HepG2 (cell line): ENCODE results near the gene YIPF4. TPM values are rescaled to one million over a fixed set of nuclear protein-coding genes. Genes with fewer than 3 reads are reported as not detected.

Source experiments
- ATAC-seq: fragments of 200-7000 bp; cut with Tn5 transposase; 3 replicates; pipeline ENCODE4 v1.9.1; 2020; ENCODE audit warnings: mild to moderate bottlenecking, moderate library complexity
- BruUV-seq: library from RNA; stranded (reverse); fragments of 400-500 nt; replicated peaks from 2 replicates; lab custom pipeline; 2021; lab: Mats Ljungman, UMichigan
- CTCF ChIA-PET: fragments of 300-600 bp; formaldehyde crosslinking; extraction: SDS; loops from one replicate; lab custom pipeline; 2021; ENCODE audit warnings: low total read pairs, inconsistent platforms, low intra/inter-chr PET ratio; lab: Yijun Ruan, JAX
- POLR2A ChIA-PET: fragments of 350-600 bp; sonication (Branson Sonifier 250); formaldehyde crosslinking; loops from one replicate; lab custom pipeline; 2020; ENCODE audit warnings: antibody characterized with exemption, inconsistent platforms; lab: Yijun Ruan, JAX
- DNase-seq: peaks from one replicate; pipeline ENCODE4 v3.0.0-alpha.2; 2015; ENCODE audit warnings: low spot score
- FAIRE-seq: peaks from 3 replicates; lab custom pipeline; 2011; peaks lifted over from hg19 to GRCh38; lab: Jason Lieb, UNC
- H2AFZ ChIP-seq: one replicate; pipeline ENCODE4 v1.6.1; 2011; ENCODE audit warnings: low read length, inconsistent platforms
- H3K27ac ChIP-seq: fragments of 300-600 bp; 3 replicates; pipeline ENCODE4 v1.8.0; 2011; ENCODE audit warnings: mixed run types, mild to moderate bottlenecking, mixed read lengths, low read length, inconsistent platforms; ENCODE audit not compliant: insufficient read depth; ENCODE audit errors: extremely low read length
- H3K27me3 ChIP-seq, 2 experiments: fragments of 200-600 bp in 1 of 2; 2 replicates in 1 of 2; 3 replicates in 1 of 2; pipeline versions ENCODE4 v1.6.0 to v1.8.0; 2011; ENCODE audit warnings: low read length in 2 of 2, mild to moderate bottlenecking in 2 of 2, moderate library complexity in 2 of 2, inconsistent platforms in 1 of 2; ENCODE audit not compliant: insufficient read depth in 2 of 2, control insufficient read depth in 1 of 2
- H3K36me3 ChIP-seq, 2 experiments: fragments of 200-600 bp in 1 of 2; replicated peaks in 1 of 2; 2 replicates in 1 of 2; 3 replicates in 1 of 2; pipeline versions ENCODE4 v1.5.1 to v1.8.0; 2011; ENCODE audit warnings: low read length in 2 of 2, inconsistent platforms in 1 of 2; ENCODE audit not compliant: insufficient read depth in 2 of 2, control insufficient read depth in 1 of 2
- H3K4me1 ChIP-seq: 2 replicates; pipeline ENCODE4 v1.5.1; 2012; ENCODE audit warnings: low read length, inconsistent platforms; ENCODE audit not compliant: insufficient read depth
- H3K4me2 ChIP-seq: 2 replicates; pipeline ENCODE4 v1.6.0; 2011; ENCODE audit warnings: low read depth, low read length, inconsistent platforms
- H3K4me3 ChIP-seq, 3 experiments: fragments of 200-600 bp in 1 of 3; sonication (generic), shearing (Covaris generic) in 1 of 3; replicated peaks in 1 of 3; 2 replicates each; pipeline ENCODE4 v1.5.1; 2011 to 2016; ENCODE audit warnings: low read length in 3 of 3, inconsistent platforms in 2 of 3, low read depth in 2 of 3, mild to moderate bottlenecking in 2 of 3, control low read depth in 1 of 3, mixed read lengths in 1 of 3; ENCODE audit not compliant: insufficient read depth in 1 of 3
- H3K79me2 ChIP-seq: one replicate; pipeline ENCODE4 v1.6.1; 2011; ENCODE audit warnings: low read length, inconsistent platforms; ENCODE audit not compliant: insufficient read depth
- H3K9ac ChIP-seq: 2 replicates; pipeline ENCODE4 v1.6.0; 2011; ENCODE audit warnings: mild to moderate bottlenecking, low read depth, low read length, inconsistent platforms; ENCODE audit not compliant: insufficient read depth
- H3K9me3 ChIP-seq: 2 replicates; pipeline ENCODE4 v1.5.1; 2012; ENCODE audit warnings: mild to moderate bottlenecking, low read length
- H4K20me1 ChIP-seq: 2 replicates; pipeline ENCODE4 v1.6.0; 2011; ENCODE audit warnings: inconsistent platforms, mild to moderate bottlenecking, low read length, moderate library complexity; ENCODE audit not compliant: insufficient read depth
- E2F1 ChIP-seq: sonication (generic); formaldehyde crosslinking; IDR thresholded peaks from 2 replicates; pipeline ENCODE4 v1.5.0; 2020; ENCODE audit warnings: missing genetic modification reagents
- ZBTB42 ChIP-seq: sonication (generic); formaldehyde crosslinking; IDR thresholded peaks from 2 replicates; pipeline ENCODE4 v1.5.0; 2020; ENCODE audit warnings: mild to moderate bottlenecking, missing genetic modification reagents
- ZFP82 ChIP-seq: sonication (generic); formaldehyde crosslinking; IDR thresholded peaks from 2 replicates; pipeline ENCODE4 v1.5.1; 2020; ENCODE audit warnings: mild to moderate bottlenecking, missing genetic modification reagents, borderline replicate concordance
- ZNF513 ChIP-seq: sonication (generic); formaldehyde crosslinking; conservative IDR thresholded peaks from 2 replicates; pipeline ENCODE4 v1.5.0; 2020; ENCODE audit warnings: missing genetic modification reagents
- WGBS: methylation state at CpG from one replicate; pipeline ENCODE4 v1.1.6; 2017; ENCODE audit warnings: low lambda C conversion rate; 5-methylcytosine and 5-hydroxymethylcytosine counted together
- in situ Hi-C: cut with HindIII; loops from 2 replicates; pipeline ENCODE4 v1.10.0; 2017; ENCODE audit warnings: low pct_unique_long_range_greater_than_20kb; ENCODE audit not compliant: extremely low pct_ligation_motif_present
- intact Hi-C: fragments of 100-400 bp; cut with micrococcal nuclease; formaldehyde crosslinking; loops from one replicate; pipeline ENCODE4 v1.10.0; 2022; ENCODE audit not compliant: unreplicated experiment
- polyA plus RNA-seq, 8 experiments: library from polyadenylated mRNA; depleted of rRNA in 3 of 8; stranded (reverse) in 7 of 8; unstranded in 1 of 8; fragments of >200 nt; fragmentation: Illumina TruSeq in 4 of 8; extraction: Trizol in 4 of 8; gene quantifications; 2 replicates each; pipeline versions ENCODE4 v1.2.1 to v1.2.3, GENCODE V29; 2011 to 2016; ENCODE audit warnings: low read depth in 4 of 8, missing spikeins in 1 of 8, mixed read lengths in 1 of 8; ENCODE audit not compliant: insufficient read depth in 1 of 8
- total RNA-seq, 5 experiments: library from RNA; depleted of rRNA; stranded (reverse); fragments of >200 nt; fragmentation: Illumina TruSeq; extraction: Trizol; gene quantifications; 2 replicates each; pipeline ENCODE4 v1.2.3, GENCODE V29; 2016; ENCODE audit warnings: low read depth in 1 of 5
- TF ChIP-seq, protein P1 (sequence below): sonication (generic); formaldehyde crosslinking; IDR thresholded peaks from 2 replicates; pipeline ENCODE4 v1.4.0; 2020; ENCODE audit warnings: missing genetic modification reagents

YIPF4 gene
- total and polyA plus RNA-seq, 2 of the 13 experiments (the other 11 are each of a cell fraction or from before 2014, with no cell fraction given) = 19.0 to 43.9 TPM

DNA sequence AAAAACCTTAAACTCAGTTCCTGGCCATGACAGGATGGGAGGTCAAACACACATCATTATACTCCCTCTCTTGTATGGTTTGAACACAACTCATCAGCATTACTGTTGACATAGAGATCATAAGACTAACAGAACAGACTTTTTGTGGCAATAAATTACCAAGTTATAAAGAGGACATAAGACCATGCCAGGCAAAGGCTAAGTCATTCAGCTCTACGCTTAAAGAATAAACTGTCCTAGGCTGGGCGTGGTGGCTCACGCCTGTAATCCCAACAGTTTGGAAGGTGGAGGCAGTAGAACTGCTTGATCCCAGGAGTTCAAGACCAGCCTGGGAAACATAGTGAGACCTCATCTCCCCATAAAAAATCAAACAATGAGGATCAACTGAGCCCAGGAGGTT is 29.4 kb upstream of the YIPF4 start (continued):
- no peak for TF ChIP-seq ZFP82

DNA sequence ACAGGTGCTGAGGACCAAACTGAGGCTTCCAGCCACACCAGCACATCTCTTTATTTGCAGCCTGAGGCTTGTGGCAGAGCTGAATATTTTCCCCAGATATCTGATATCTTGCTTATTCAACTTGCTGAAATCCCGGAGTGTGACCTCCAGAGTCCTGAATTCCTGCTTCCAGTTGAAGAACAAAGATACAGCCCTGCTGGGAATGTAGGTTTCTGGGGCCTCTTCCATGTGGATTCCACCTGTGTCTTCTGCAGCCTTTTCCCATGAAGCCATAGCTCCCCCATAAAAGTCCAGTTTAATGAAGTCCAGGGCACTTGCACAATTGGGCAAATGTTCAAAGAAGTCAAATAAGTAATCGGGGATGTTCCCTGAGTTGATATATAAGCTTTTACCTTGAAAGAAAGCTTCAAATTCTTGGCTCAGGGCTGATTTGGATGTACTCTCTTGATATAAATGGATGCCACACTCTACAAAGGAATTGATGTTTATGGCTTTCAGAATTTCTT is 27.9 kb upstream of the YIPF4 start:
- no peak for DNase-seq
- no peak overlapping the region for H3K27ac ChIP-seq
- H3K4me2 ChIP-seq = peak overlapping the region; percentile 57
- FAIRE-seq = no peak
- in situ Hi-C loops (no loop called here), intact Hi-C loops (no loop called here)
- H3K4me3 ChIP-seq = peak overlapping the region in 1 of 3 experiments; percentile 29; a peak in 1 of 6 replicates
- peaks cover 35% of the 10 kb centered on the region for H3K4me1 ChIP-seq
- H2AFZ ChIP-seq = no peak overlapping the region
- peak; percentile 31 for ATAC-seq
- no peak for TF ChIP-seq ZBTB42 (CRISPR knock-in tag)
- TF ChIP-seq, protein P1, sequence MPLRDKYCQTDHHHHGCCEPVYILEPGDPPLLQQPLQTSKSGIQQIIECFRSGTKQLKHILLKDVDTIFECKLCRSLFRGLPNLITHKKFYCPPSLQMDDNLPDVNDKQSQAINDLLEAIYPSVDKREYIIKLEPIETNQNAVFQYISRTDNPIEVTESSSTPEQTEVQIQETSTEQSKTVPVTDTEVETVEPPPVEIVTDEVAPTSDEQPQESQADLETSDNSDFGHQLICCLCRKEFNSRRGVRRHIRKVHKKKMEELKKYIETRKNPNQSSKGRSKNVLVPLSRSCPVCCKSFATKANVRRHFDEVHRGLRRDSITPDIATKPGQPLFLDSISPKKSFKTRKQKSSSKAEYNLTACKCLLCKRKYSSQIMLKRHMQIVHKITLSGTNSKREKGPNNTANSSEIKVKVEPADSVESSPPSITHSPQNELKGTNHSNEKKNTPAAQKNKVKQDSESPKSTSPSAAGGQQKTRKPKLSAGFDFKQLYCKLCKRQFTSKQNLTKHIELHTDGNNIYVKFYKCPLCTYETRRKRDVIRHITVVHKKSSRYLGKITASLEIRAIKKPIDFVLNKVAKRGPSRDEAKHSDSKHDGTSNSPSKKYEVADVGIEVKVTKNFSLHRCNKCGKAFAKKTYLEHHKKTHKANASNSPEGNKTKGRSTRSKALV (CRISPR knock-in tag) = no peak
- no peak for TF ChIP-seq E2F1 (CRISPR knock-in tag)
- no peak for TF ChIP-seq ZNF513 (CRISPR knock-in tag)
- H3K9me3 ChIP-seq = no peaks in the 10 kb centered on the region
- H3K79me2 ChIP-seq = no peaks in the 10 kb centered on the region
- no TSS peak for BruUV-seq
- WGBS = 9% methylated on average over 2 of the region's 2 CpGs
- H3K9ac ChIP-seq = no peak overlapping the region
- POLR2A ChIA-PET = no interaction called here
- no peaks in the 10 kb centered on the region for H4K20me1 ChIP-seq
- CTCF ChIA-PET = no interaction called here
- no peaks in the 10 kb centered on the region; a peak in 1 of 5 replicates for H3K27me3 ChIP-seq
- H3K36me3 ChIP-seq = no peaks in the 10 kb centered on the region
